GM15510 (cell line): Measurements from ENCODE around the gene ARNT2.

Experiments
- POLR2A ChIP-seq: IDR thresholded peaks from 3 replicates; pipeline ENCODE4 v1.6.1; 2011; ENCODE audit warnings: borderline replicate concordance; ENCODE audit not compliant: insufficient read length; ENCODE audit errors: extremely low read depth

ARNT2 gene

DNA sequence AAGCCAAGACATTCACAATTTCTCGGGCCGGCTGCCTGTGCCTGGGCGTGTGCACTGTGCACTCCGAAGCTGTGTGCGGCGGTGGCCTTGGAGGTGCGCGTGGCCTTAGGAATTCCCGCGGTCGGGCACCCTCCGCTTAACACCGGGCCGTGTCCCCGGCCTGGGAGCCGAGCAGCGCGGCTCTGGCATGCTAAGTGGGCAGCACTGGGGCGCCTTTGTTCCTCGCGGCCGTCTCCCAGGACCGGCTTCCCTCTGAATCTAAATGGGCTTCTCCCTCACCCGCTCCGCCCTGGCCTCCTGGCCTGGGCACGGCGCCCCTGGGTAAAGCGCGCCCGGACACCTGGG is 498 bp upstream of the ARNT2 start:
- TF ChIP-seq POLR2A: no peak

DNA sequence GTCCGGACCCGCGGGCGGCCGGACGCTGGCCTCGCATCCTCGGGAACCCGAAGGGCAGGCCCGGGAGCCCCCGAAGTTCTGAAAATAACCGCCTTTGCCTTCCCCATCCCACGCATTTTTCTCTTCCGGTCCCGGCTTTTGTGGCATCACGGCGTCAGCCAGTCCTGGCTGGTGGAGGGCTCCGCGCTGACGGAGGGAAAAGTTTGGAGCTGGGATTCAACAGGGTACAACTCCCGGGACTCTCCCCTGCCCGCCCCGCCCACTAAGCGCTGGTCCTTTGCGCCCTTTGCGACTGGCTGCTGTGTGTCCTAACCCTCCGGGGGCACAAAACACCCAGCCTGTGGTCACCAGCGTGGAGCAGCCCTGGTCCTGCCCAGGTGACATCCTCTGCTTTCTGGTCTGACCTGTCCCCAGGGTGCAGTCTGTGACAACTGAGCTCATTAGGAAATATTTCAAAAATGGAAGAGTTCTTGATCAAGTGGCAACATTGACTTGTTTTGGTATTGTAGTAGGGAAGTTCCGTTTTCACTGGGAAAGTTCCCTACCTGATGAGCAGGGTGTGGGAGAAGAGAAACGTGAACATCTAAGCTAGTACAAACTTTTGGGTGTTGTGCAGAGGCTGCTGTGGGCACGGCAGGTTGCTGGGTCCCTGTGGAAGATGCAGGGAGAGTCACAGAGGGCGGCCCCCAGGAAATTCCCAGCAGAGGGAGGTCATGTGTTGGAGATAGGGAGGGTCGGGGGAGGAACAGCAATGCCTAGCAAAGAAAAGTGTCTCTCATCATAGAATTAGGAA is 775 bp downstream of the ARNT2 start:
- TF ChIP-seq POLR2A: no peak

DNA sequence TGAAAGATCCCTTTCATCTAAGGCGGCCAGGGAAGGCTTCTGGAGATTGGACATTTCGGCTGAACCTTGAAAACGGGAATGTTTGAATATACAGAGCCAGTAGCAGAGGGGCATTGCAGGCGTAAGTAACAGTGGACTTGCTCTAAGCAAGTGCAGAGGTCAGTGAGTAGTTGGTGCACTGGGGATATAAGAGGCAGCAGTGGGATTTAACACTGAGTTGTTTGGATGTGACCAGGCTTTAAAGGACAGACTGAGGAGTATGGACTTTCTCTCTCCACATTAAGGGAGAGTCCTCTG is 1.3 kb downstream of the ARNT2 start:
- no peak for TF ChIP-seq POLR2A

DNA sequence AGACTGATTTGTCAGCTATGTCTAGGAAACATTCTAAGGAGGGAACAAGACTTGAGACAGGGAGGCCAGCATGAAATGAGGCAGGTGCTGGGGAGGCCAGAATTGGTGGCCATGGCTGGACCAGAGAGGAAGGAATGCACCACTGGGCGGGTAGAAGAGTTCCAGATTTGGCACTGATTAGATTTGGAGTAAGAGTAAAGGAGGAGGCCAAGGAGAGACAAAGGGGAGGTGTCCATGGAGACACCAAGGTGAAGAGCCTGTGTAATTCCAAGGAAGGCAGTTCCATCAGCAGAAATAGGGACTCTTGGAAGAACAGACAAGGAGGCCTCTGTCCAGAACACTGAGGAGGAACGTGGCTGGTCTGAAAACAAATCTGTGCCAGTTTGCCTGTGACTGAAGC is 1.8 kb downstream of the ARNT2 start:
- TF ChIP-seq POLR2A: no peak

DNA sequence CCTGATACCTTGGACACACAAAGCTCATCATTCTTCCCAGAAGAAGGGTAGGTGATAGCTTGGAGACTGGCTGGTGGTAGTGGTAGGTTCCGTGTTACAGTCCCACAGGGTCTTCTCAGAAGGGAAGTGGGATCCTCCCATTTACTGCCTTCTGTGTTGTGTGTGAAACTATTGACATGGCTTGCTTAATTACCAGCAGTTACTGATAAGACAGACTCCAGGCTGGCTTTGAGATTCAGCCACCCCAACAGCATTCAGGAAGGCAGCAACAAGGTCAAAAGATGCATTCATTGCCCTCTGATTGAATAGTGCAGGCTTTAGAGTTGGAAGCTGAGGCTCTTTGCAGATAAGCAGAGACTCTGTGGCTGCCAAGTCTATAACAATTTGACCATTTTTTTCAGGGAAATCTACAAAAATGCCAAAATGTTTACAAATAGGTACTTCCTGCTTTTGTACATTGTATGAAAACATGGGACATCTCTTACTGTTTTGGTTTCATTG is 7.7 kb downstream of the ARNT2 start:
- TF ChIP-seq POLR2A: no peak

DNA sequence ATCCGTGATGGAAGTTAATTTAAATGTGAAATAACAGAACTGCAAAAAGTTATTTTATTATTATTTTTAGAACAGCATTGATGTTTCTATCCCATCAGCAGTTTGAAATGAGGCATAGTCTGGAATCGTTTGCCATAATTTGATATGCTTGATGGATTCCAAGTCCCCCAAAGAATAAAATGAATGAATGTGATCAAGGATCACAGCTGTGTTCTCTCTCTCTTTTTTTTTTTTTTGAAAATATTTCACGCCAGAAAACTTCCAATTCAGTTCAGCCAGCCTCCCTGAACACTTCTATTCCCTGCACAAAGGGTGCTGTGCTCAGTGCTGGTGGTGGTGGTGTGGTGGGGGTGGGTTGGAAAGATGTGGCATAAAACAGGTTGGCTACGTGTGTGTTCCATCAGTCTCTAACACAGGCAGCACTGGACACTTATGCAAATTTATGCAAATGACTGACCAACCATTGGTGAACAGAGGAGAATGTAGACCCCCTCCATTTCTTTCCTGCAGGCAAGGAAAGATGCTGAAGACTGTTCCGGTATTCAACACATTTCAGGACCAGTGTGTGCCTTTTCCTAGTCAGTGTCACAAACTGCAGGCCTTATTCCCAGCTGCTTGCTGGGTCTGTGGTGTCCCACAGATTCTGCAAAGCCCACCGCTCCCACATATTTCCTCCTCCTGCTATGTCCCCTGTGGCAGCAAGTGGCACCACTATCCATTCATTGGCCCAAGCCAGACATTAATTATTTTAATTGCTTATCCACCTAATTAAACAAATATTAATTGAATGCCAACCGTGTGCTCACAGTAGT is 10.6 kb downstream of the ARNT2 start:
- TF ChIP-seq POLR2A: no peak

DNA sequence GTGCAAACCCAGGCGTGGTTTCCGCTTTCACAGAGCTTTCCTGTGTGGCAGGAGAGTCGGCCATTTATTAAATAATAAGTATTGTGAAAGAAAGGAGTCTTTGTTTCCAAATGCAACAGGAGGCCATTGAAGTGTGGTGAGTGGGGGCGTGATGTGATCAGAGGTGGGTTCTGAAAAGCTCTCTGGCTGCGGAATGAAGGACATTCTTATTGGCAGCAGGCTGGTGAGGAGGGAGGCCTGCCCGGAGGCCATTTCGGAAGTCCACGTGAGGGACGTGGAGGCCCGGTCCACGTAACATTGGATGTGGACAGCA is 11.1 kb downstream of the ARNT2 start:
- TF ChIP-seq POLR2A: no peak

DNA sequence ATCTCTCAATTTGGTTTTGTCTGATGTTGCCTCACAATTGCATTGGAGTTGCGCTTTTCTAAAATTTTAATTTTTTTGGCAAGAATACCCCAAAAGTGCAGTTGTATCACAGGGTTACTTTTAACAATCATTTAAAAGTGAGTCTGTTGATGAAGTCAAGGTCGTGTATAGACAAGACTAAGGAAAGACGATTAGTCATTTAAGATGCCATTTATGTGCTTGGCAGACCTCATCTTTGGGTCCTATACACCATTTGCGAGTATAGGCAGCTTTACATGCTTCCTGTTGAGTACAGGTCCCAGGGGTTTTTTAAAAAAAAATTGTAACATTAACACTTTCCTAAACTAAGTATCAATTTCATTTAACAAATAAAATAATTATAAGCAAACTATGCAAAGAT is 12.5 kb downstream of the ARNT2 start:
- TF ChIP-seq POLR2A: no peak

DNA sequence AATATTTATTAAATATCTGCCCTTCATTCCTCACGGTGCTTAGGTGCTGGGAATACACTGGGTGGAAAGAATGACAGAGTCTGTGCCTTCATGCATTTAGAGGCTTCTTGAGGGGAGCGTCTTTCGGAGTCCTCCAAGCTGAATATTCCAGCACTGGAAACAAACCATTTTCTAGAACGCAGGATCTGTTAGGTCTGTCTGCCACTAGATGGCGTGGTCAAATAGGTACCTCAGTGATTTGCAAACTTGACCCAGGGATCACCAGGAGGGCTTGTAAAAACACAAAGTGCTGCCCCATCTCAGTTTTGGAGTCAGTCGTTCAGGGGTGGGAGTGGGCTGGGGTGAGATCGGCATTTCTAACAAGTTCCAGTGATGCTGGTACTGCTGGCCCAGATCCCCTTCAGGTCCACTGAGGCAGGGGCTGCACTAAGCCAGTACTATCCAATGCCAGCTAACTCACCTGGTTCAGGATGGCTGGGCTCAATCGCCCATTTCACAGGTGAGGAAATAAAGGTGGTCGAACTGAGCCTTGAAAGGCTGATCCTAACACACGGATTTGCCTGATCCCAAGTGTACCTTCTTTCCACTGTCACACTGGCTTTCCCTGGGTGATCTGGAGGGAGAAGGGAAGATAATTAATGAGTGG is 14.8 kb downstream of the ARNT2 start:
- no peak for TF ChIP-seq POLR2A

DNA sequence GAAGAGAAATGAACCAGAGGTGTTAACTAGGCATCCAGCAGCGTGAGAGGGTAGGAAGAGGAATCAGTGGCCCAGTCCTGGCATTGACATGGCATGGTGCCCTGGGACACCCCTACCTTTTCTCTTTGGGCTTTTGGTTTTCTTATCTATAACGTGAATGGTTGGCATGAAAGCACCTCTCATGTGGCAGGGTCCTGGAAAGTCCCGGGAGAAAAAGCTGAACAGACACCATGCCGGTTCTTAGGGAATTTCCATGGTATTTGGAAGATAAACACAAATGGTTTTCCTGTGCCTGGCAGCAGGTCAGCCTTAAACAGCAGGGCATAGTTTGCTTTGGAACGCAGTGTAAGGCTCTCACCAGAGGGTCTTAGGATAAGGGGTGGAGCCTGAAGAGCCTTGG is 15.4 kb downstream of the ARNT2 start:
- TF ChIP-seq POLR2A: no peak

DNA sequence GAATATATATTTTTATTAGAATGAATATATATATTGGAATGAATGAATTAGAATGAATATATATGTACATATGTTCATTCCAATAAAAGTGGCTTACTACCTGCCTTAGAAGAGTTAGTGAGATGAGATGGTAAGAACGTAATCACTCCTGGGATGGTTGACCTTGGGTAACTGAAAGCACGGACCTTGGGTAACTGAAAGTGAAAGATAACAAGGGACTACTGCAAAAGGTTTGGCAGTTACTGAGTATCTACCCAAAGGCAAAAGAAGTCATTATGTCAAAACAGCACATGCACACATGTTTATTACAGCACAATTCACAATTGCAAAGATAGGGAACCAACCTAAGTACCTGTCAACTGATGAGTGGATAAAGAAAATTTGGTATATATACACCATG is 16.5 kb downstream of the ARNT2 start:
- no peak for TF ChIP-seq POLR2A

DNA sequence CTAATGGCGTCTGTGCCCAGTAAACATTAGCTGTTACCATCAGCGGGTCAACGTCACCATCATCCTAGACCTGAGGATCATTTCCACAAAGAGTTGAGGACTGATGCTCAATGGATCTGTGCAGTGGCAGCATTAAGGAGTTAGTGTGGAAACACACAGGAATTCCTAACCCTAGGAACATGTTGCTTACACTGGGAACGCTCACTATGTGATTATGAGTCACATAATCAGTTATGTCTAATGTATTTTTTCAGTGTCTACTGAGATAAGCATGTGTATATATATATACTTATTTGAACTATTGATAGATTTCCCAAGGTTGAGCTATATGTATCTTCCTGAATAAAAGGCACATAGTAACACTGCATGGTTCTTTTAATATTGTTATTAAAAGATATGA is 19.0 kb downstream of the ARNT2 start:
- no peak for TF ChIP-seq POLR2A

DNA sequence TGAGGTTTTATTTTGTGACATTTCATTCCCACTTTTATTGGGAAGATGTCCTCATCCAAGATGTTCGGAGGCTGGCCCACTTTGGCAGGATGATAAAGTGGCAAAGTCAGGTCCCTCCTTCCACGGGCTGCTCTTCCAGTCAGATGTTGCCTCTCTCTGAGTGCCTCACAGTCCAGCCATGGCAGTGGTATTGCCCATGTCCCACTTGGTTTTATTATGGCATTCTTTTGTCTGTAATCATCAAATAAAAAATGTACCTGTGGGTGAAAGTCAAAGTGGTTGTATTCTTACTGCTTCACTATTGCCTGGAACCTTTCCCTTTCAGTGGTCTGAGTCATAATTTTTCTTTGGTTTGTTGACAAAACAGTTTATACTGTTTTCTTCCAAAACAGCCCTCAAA is 20.2 kb downstream of the ARNT2 start:
- no peak for TF ChIP-seq POLR2A

DNA sequence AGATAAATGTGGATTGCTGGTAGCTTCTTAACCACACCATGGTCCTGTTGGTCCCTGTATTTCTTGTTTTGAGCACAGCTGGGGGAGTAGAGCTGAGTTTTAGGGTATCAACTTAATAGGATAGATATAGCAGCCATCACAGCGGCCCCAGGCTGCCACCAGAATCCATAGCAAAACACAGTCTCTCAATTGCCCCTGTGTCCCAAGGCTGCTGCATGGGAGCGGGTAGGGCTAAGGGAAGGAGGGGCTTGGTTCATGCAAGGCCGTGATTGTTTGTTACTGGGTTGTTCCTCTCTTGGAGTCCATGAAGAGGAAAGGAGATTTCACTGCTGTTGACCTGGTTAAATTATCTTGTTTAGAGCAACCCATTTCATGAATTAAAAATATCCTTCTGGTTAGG is 22.1 kb downstream of the ARNT2 start:
- TF ChIP-seq POLR2A: no peak

DNA sequence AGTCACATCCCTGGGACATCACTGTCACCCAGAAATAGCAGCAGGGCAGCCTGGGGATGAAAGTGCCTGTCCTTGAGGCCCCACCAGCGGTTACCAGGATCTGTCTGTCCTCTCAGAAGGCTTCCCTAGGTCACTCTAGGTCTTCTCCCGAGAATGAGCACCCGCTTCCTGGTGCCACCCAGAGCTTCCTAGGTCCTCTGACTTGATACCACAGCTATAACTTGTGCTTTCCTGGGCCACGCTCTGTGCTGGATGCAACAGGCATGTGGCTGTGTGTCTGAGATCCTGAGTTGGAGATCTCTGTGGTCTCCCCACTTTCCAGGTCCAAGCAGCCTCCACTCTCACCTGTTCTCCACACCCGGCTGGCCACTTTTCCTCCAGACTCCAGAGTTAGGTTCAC is 25.8 kb downstream of the ARNT2 start:
- TF ChIP-seq POLR2A: no peak
